MCF 10A (cell line): ENCODE data around the gene TTC7B. TPM values are rescaled to one million over a fixed set of nuclear protein-coding genes. Genes with fewer than 3 reads are reported as not detected.

ENCODE experiments used
- BruUV-seq: library from RNA; stranded (reverse); fragments of 400-500 nt; replicated peaks from 2 replicates; lab custom pipeline; 2021; lab: Mats Ljungman, UMichigan
- CTCF ChIA-PET: fragments of 300-600 bp; sonication (Branson Sonifier 250); formaldehyde crosslinking; extraction: SDS; loops from one replicate; lab custom pipeline; 2021; ENCODE audit warnings: antibody characterized with exemption, inconsistent platforms; lab: Yijun Ruan, JAX
- POLR2A ChIA-PET: fragments of 300-600, 350-650 bp; sonication (Branson Sonifier 250); formaldehyde crosslinking; extraction: SDS; loops from one replicate; lab custom pipeline; 2020; ENCODE audit warnings: antibody characterized with exemption, inconsistent platforms; lab: Yijun Ruan, JAX
- DNase-seq: peaks from one replicate; pipeline ENCODE4 v3.0.0-alpha.2; 2018; ENCODE audit not compliant: unreplicated experiment
- H3K27ac Mint-ChIP-seq: one replicate; pipeline ENCODE4 v1.8.0; 2022; ENCODE audit warnings: mild to moderate bottlenecking, low read depth, mixed read lengths; ENCODE audit not compliant: unreplicated experiment
- H3K27me3 Mint-ChIP-seq: one replicate; pipeline ENCODE4 v1.8.0; 2022; ENCODE audit warnings: mixed read lengths; ENCODE audit not compliant: insufficient read depth, unreplicated experiment
- H3K36me3 Mint-ChIP-seq: one replicate; pipeline ENCODE4 v1.8.0; 2022; ENCODE audit warnings: mild to moderate bottlenecking, moderate library complexity, mixed read lengths; ENCODE audit not compliant: insufficient read depth, unreplicated experiment
- H3K4me1 Mint-ChIP-seq: one replicate; pipeline ENCODE4 v1.8.0; 2022; ENCODE audit warnings: mixed read lengths; ENCODE audit not compliant: insufficient read depth, unreplicated experiment
- H3K4me3 Mint-ChIP-seq: one replicate; pipeline ENCODE4 v1.8.0; 2022; ENCODE audit warnings: mild to moderate bottlenecking, moderate library complexity, mixed read lengths; ENCODE audit not compliant: unreplicated experiment
- H3K9me3 Mint-ChIP-seq: one replicate; pipeline ENCODE4 v1.8.0; 2022; ENCODE audit warnings: mixed read lengths; ENCODE audit not compliant: unreplicated experiment
- CTCF ChIP-seq: fragments of 200-600 bp; IDR thresholded peaks from one replicate; pipeline ENCODE4 v1.8.0; 2022; ENCODE audit warnings: antibody characterized with exemption, mild to moderate bottlenecking; ENCODE audit not compliant: unreplicated experiment
- intact Hi-C: fragments of 100-400 bp; cut with micrococcal nuclease; formaldehyde crosslinking; loops from 2 replicates; pipeline ENCODE4 v1.14.1; 2022
- total RNA-seq: library from RNA; stranded (reverse); gene quantifications from 2 replicates; pipeline ENCODE4 v1.2.3, GENCODE V29; 2022

Gene TTC7B
- total RNA-seq, 1 experiment from 2014 or later, result 31.1 TPM

DNA sequence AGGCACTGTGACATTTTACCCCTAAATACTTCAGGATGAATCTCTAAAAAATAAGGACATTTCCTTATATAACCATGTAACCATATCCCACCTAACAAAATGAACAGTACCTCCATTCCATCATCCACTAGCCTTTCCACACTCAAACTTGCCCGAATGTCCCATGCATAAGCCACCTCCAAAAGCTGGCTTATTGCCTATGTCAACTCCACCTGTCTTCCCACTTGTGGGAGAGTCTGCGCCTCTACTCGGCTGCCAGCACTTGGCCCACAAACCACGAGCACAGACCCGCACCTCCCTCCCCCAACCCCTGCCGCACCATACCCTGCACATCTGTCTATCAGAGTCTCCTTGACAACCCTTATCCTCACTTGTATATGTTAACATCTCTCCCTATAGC lies 253.6 kb downstream of the TTC7B start:
- Mint-ChIP-seq H3K4me3 (no peak overlapping the region), H3K4me1 (no peaks in the 10 kb centered on the region), H3K36me3 (no peaks in the 10 kb centered on the region), H3K27ac (no peak overlapping the region), H3K9me3 (no peaks in the 10 kb centered on the region), H3K27me3 (no peaks in the 10 kb centered on the region)
- no TSS peak for BruUV-seq
- CTCF ChIA-PET, result no interaction called here
- no peak for DNase-seq
- intact Hi-C loops, result no loop called here
- TF ChIP-seq CTCF, result no peak
- POLR2A ChIA-PET, result interaction anchor here (0.6 kb wide), 1 partner anchor 94 kb away, joined by 4 read pairs; no protein-coding TSS in a partner anchor

DNA sequence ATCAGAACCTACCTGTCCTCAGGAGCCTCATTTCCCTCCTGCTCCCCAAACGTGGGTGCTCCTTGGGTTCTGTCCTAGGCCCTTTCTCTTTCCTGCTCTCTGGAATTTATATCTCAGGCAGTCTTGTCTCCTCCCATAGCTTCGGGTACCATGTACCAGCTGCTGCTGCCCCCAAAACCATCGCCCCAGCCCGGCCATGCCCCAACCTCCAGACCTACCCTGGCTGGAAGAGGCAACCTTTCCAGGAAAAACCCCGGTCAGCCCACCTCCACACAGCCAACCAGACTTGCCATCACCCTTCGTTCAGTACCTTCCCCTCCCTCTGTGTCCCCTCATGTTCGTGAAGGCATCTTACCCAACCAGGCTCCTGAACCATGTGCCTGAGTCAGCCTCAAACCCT lies 254.3 kb downstream of the TTC7B start:
- Mint-ChIP-seq H3K4me1 (no peaks in the 10 kb centered on the region), H3K4me3 (no peak overlapping the region), H3K36me3 (no peaks in the 10 kb centered on the region), H3K9me3 (no peaks in the 10 kb centered on the region), H3K27me3 (no peaks in the 10 kb centered on the region), H3K27ac (no peak overlapping the region)
- ChIA-PET POLR2A (no interaction called here), CTCF (no interaction called here)
- BruUV-seq, result no TSS peak
- intact Hi-C loops, result no loop called here
- TF ChIP-seq CTCF, result no peak
- DNase-seq, result no peak

DNA sequence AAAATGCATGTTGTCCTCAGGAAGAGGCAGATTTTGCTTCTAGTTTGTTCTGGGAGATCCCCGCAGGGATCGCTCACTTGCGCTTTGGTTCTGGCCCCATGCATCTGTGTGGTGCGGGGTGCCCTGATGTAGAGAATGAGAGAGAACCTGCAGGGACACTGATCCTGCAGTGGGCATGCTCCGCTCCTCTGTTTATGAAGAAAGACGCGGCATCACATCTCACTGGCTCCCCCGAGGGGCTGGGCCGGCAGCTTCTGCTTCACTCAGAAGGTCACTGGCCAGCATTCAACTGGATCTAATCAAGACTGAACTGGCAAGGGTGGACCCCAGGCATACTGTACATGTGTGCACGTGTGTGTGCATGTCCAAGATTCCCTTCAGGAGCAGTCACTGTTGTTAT lies 255.2 kb downstream of the TTC7B start:
- DNase-seq, result no peak
- POLR2A ChIA-PET, result no interaction called here
- no peak for TF ChIP-seq CTCF
- no peaks in the 10 kb centered on the region for H3K27me3 Mint-ChIP-seq
- H3K36me3 Mint-ChIP-seq, result no peaks in the 10 kb centered on the region
- no peak overlapping the region for H3K27ac Mint-ChIP-seq
- BruUV-seq, result no TSS peak
- no peaks in the 10 kb centered on the region for H3K4me1 Mint-ChIP-seq
- CTCF ChIA-PET, result interaction anchor here (0.6 kb wide), 1 partner anchor 41 kb away, joined by 3 read pairs; no protein-coding TSS in a partner anchor
- no peak overlapping the region for H3K4me3 Mint-ChIP-seq
- no peaks in the 10 kb centered on the region for H3K9me3 Mint-ChIP-seq
- intact Hi-C loops, result no loop called here

- BruUV-seq, result no TSS peak
- intact Hi-C loops, result no loop called here
- H3K4me3 Mint-ChIP-seq, result no peak overlapping the region
- no peaks in the 10 kb centered on the region for H3K9me3 Mint-ChIP-seq
- no peak for TF ChIP-seq CTCF
- no peaks in the 10 kb centered on the region for H3K27me3 Mint-ChIP-seq
- no peak for DNase-seq
- no peak overlapping the region for H3K27ac Mint-ChIP-seq
- H3K4me1 Mint-ChIP-seq, result no peaks in the 10 kb centered on the region
- POLR2A ChIA-PET, result no interaction called here
- H3K36me3 Mint-ChIP-seq, result no peaks in the 10 kb centered on the region
- CTCF ChIA-PET, result interaction anchor here (0.6 kb wide), 1 partner anchor 41 kb away, joined by 3 read pairs; no protein-coding TSS in a partner anchor
Observed at GRCh38 chr14:90560558-90560957, 255.7 kb downstream of the TTC7B start.
